Right renal cortex interstitium (tissue), 3 donors: ENCODE results near the gene SNX8. TPM values are rescaled to one million over a fixed set of nuclear protein-coding genes. Genes with fewer than 3 reads are reported as not detected.

Experiments
- DNase-seq, 3 donors: peaks; one replicate each; pipeline ENCODE4 v3.0.0-alpha.2; 2013; ENCODE audit warnings: low read depth in 3 of 3, low spot score in 2 of 3
- polyA plus RNA-seq, 3 donors: library from polyadenylated mRNA; unstranded; fragments of 120-200 nt; gene quantifications; one replicate each; pipeline ENCODE4 v1.2.1, GENCODE V29; 2013; ENCODE audit not compliant: insufficient read length in 3 of 3

Gene SNX8
- polyA plus RNA-seq, 3 donors = 37.1 to 44.0 (median 37.6) TPM

DNA sequence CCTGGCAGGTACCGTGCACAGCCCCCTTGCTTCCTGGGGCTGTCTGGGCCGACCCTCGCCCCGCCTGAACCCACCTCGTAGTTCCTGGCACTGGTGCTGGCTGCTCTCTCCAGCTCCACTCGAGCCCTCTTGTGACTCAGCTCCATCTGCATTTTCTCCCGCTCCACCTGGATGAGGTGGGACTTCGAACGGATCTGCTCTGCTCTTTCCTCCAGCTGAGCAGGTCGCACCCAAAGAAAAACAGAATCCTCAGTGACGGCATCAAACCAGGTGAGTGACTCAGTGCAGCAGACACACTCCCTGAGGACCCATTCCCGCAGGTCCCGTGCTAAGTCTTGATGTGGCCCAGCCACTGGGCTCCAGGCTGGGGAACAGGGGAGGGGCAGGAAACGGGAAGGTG lies 88.9 kb downstream of the SNX8 start:
- DNase-seq = no peak

DNA sequence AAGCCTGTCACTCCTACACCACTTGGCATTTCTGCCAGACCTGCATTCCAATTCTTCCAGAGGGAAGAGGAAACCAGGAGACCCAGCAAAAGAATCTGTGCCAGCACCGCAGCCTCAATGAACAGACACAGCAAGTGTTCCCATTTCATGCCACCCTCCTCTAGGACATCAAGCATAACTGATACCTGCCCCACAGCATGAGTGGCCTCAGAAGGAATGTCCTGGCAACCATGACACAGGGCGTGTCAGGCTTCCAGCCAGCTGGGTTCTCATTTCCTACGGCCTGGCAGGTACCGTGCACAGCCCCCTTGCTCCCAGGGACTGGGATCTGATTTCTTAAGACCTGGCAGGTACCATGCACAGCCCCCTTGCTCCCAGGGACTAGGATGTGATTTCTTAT lies 89.3 kb downstream of the SNX8 start:
- DNase-seq = no peak

DNA sequence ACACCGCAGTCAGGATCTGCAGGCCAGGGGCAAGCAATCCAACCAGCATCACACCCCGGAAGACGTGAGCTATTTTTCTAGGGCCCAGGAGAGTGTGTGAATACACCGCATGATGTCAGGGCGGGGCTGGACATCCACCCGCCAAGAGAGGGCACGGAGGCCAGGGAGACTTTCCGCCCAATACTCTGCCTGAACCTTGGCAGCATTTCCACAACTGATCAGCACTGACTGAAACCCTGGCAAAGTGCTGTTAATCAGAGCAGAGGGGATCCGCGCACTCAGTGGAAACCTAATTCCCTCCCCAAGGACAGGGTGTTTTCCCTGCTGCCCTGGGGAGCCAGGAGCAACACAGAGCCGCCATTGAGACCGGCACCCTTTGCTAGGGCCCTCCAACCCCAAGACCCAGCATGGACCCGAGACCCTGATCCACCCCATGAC lies 89.7 kb downstream of the SNX8 start:
- no peak for DNase-seq

DNA sequence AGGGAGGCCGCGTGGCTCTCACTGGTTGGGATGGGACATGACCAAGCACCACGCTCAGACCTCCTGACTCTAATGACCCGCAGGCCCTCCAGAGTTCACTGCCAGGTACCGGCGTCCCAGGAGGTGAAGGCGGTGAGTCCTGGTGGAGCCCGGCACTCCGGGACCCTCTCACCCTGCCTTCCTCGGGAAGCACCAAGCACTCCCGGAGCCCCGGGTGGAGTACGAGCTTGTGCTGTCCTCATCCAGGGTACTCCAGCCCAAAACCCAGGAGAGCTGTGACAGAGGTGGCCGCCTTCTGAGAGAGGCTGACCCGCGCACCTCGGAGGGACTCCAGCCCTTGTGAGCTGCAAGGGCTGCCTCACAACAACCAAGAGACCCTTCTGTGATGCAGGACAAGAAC lies 90.9 kb downstream of the SNX8 start:
- DNase-seq = no peak

DNA sequence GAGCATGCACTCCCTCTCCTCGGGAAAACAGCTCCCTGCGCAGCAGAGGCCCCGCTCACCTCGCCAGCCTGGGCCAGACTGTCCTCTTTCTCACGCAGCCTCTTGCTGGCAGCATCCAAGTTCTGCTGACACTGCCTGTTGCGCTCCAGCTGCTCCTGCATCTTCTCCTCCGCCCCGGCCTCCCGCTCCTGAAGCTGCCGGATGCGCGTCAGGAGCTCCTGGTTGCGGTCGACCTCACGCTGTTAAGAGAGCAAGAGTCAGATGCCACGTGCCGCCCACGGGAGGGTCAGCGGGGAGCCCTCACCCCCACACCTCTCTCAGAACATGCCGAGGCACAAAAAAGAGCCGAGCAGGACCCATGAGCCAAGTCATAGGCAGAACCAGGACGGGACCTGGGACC lies 91.7 kb downstream of the SNX8 start:
- no peak for DNase-seq

DNA sequence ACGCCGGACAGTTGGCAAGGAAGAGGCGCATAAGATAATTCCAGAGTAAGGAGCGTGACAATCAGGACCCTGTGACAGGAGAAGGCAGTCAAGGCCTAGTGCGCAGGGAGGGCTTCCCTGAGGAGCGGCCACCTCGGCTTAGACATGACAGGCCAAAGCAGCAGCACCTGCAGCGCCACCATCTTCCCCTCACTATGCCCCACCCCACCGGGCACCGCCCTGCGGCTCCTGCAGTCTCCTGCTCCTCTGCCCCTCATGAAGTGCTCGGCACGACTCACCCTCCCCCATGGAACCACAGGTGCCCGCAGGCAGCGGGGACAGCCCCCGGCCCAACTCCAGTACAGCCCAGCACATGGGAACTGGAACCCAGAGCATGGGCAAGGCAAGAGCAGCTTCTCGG lies 93.3 kb downstream of the SNX8 start:
- no peak for DNase-seq

DNA sequence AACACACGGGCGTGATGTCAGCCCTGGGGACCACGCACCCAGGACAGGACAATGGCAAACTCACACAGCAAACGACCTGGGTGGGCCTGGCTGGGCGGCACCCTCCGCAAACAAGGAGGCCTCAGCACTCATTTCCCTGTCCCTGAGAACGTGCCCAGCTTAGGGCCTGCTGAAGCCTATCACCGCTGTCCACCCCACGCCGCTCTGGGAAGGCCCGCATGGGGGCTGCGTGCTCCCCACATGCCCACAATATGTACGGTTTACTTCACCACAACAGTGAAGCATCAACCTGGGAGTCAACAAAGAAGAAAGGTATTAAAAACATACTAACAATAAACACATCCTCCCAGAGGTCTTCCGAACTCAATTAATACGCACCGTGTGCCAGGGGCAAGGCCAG lies 93.7 kb downstream of the SNX8 start:
- DNase-seq = no peak

DNA sequence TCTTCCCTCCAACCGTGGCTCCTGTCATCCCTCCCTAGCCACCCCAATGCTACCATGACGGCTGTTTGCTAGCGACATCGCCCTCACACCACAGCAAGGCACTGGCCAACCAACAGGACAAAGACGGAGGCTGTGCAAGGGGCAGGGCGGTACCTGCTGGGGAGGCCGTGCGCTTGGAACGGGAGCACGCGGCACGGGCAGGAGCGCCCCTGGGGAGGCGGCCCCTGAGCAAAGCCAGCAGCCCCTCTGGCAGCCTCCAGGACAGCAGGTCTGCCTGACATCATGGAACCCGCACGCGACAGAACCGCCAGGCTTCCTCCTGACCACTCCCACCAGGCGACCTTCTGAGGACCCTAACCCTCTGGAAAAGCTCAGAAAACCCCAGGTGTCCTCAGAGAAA lies 94.2 kb downstream of the SNX8 start:
- DNase-seq = no peak

DNA sequence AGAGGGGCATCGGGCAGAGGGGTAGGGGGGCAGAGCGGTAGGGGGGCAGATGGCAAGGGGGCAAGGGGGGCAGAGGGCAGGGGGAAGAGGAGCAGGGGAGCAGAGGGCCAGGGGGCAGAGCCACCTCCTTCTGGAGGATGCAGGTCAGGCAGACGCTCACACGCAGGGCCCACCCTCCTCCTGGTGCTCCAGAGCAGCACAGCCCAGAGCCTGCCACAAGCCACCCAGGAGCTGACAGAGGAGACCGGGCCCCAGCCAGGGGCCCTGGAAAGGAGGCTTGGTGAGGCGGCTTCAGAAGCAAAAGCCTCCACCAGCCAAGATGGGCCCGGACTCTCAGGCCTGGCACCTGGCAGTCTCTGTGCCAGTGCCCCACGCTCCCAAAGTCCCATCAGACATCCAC lies 94.6 kb downstream of the SNX8 start:
- DNase-seq = no peak

DNA sequence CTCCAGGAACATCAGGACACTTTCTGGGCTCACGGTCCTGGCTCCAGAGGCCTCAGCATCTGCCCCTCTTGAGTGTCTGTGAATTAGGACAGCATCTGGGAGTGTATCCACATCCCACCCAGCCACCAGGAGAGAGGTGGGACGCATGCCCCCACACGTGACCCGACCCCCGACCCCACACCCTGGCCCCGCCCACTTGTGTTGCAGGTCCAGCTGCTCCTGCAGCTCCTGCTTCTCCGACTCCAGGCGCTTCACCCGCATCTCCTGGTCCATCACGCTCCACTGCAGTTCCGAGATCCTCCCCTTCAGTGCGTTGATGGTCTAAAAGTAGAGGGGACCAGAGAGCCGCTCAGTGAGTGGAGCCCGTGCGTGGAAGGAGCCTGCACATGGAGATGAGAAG lies 95.1 kb downstream of the SNX8 start:
- no peak for DNase-seq

DNA sequence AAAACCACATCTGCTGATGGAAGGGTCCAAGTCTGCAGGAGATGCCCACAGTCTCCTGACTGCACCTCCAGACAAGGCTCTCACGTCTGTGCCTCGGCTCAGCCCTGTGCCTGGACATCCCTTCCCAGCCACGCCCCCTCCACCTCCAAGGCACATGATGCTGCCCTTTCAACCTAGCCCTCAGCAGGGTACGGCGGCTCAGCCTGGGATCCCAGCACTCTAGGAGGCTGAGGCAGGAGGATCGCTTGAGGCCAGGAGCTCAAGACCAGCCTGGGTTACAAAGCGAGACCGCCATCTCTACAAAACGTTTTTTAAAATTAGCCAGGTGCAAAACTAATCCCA lies 95.8 kb downstream of the SNX8 start:
- no peak for DNase-seq

DNA sequence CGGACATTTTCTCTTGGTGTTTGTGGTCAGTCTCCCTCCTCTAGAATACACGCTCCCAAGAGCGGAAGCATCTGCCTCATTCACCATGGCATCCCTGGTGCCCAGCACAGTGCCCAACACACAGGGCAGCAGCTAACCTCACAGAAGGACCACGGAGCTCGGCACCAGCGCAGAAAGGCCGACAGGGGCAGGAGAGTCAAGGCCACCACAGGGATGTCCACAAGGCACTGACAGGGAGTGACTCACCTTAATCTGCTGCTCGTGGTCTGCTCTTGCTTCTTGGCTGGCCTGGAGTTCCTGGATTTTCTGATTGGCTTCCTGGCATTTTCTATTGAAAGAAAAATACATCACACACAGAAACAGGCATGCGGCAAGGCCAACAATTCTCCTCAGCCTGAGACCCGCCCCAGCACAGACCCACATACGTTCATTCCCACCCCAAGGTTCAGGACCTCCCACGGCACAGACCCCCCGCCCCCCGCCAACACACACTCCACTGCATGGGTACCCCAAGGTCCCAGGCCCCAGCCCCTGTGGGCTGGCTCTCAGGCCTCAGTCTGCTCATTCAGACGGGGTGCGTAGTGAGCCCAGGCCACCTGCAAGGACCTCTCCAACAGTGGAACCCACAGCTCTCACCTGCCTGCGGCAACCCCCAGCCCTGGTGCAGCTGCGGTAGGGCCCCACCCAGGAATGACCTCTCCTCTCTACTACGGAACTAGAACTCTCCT lies 96.4 kb downstream of the SNX8 start:
- no peak for DNase-seq

DNA sequence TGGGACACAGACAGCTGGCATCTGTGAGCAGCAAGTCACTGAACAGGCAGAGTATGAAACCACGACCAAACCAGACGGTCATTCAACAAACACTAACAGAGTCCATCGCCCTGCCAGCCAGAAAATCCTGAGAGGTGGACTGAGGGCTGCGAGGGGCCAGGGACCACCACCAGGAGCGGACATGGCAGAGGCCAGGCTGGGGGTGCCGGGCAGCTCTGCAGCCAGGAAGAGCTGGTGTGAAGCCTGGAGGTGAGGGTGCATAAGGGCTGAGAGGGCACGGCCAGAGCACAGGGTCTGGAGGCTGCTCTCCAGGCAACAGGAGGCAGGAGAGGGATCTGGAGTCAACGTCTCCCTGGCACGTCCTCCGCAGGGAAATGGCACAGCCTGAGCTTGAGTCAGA lies 97.0 kb downstream of the SNX8 start:
- no peak for DNase-seq

DNA sequence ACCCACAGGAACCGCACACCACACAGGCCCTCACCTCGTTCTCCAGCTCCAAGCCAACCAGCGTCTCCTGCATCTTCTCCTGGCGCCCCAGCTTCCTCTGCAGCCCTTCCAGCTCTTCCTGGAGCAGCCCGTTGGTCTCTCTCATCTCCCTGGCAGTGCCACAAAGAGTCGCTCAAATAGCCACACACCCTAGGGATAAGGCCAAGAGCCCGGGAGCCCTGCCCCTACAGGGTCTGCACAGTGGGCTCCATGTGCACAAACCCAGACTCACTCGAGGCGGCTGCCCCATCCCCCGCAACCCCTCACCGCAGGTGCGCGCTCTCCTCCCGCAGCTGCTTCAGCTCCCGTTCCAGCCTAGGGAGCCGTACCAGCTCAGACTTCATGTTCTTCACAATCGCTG lies 98.4 kb downstream of the SNX8 start:
- no peak for DNase-seq

DNA sequence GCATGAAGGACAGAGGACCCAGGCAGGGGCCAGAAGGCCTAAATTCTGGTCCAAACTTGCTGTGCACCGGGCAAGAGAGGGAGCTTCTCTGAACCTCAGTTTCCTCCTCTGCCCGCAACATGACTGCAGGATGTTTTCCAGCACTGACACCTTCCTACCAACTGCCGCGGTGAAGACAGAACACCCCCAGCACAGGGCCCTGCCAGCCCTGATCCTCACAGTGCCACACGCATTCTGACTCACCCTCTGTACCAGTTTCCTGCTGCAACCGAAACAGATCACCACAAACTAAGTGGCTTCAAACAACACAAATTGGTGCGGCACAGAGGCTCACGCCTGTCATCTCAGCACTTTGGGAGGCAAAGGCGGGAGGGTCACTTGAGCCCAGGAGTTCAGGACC lies 99.6 kb downstream of the SNX8 start:
- DNase-seq = no peak

DNA sequence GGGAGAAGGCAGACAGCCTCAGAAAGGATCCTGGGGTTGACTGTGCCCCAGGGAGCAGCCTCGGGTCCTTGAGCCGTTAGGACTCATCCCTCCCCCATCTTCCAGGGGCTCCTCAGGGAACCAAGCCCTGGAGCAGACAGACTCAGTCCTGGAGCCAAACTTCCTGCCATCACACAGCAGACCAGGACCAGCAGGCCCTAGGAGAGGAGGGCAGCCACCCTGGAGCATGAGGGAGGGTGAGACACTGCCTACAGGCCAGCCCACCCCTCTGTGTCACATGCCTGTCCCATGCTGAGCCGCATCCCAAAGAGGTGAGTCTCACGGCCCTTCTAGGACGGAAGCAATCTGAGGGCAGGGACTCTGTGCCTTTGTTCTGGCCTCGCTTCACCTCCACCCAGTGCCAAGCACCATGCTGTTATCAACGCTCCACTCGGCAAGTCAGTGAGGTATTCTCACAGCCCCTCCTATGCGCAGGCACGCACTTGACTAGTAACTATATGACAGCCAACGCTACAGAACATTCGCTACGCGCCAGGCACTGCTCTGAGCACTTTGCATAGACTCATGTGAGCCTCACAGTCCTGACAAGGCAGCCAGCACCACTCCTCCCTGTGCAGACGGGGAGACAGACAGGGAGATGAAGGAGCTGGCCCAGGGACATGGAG lies 100.6 kb downstream of the SNX8 start:
- no peak for DNase-seq

DNA sequence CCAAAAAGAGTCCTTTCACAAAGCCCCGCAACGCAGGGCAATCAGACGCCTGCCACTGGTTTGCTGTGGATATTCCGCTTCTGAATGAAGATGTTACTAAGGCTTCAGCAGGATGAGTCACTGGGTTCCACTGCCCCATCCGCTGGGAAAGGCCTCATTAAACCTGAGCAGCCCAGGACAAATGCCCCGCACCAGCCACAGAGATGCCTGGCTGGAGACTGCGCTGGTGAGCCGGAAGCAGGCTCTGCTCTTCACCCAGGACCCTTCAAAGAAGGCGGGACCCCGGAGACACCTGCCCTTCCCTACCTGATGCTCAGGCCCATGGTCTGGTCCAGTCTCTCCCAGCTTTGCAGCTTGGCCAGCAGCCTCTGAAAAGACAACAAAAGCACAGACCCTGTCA lies 101.3 kb downstream of the SNX8 start:
- DNase-seq = no peak

DNA sequence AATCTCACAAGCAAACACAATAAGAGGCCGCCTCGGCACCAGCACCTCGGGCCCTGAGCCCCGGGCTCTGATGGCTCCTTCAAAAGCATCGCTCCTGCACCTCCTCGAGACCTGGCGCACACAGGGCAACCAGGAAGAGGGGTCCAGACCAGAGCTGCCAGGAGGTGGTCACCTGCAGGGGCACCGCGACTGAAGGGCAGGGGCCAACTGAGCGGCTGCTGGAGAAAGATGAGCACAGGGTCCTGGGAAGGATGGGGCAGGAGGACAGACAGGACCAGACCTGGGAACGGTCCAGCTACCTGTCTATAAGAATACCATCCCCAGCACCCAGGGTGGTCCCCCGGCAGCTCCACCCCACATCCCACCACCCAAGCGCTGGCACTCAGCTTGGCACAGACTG lies 102.3 kb downstream of the SNX8 start:
- DNase-seq = no peak

DNA sequence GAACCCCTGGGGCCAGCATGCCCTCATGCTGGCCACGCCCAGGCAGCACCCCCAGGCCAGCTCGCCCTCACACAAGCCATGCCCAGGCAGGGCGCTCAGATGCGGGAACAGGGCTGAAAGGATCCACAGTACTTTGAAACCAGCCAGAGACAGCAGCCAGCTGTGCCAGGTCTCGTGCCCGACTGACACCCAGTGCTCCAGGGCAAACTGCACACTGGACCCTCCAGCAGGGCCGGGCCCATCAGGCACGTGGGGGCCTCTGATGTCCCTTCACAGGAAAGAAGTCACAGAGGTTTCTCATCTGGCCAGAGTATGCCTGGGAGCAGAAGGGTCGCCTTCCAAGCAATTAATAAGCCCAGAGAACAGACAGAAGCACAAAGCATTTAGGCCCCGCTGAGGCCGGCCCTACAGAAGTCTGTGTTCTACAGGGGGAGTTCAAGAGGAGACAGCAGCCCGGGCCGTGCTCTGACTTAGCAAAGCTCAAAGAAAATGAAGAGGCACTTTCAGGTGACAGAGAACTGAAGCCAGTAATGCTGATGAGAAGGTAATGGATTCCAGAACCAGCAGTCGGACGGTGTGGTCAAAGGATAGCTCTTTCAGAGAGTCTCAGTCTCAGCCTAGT lies 102.9 kb downstream of the SNX8 start:
- no peak for DNase-seq

DNA sequence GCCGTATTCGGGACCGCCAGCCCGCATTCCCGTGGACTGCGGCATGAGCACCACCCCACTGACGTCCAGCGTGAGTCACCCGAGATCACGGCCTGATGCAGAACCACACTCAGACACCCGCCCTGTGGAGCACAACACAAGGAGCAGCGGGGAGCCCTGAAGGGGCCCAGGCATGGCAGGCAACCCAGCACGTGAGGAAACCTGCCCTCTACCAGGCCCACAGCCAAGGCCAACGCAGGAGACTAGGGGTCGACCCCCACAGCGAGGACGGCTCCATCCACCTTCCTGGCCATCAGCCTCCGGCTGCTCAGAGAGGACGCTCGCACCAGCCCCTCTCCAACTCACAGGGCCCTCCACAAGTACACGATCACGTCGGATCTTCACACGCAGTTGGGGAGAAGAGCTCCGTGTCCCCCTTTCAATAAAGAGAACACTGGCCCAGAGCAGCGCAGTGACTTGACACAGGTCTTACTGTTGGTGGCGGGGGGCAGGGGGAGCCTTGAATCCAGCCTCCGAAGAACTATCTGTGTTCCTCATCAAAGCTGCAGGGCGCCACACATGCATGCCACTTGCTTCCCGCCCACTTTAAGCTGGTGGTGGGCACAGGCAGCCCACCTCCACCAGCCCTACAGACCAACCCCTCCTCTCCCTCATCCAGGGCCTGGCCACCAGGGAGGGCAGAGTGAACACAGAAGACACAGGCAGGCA lies 103.5 kb downstream of the SNX8 start:
- no peak for DNase-seq

DNA sequence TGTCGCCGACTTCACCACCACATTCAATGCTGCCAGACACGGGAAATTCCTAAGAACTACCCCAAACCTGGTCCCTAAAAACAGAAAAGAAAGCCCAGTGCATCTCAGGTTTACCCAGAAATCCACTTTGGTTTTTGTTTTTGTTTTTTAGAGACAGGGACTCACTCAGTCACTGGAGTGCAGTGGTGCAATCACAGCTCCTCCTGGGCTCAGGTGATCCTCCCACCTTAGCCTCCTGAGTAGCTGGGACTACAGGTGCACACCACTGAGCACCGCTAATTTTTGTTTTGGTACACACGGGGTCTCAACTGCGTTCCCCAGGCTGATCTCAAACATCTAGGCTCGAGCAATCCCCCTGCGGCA lies 104.3 kb downstream of the SNX8 start:
- no peak for DNase-seq
